Stimulated activated CD4-positive, alpha-beta T cell treated with anti-CD3 and anti-CD28 coated beads, Interleukin-1b, Interleukin-23, amount 100 ng/mL, for 24 hours (primary cell): ENCODE measurements around the gene FRMD4A.

ENCODE experiments used
- DNase-seq, 4 experiments: peaks; one replicate each; pipeline ENCODE4 v3.0.0-alpha.2; 2020; ENCODE audit warnings: low read depth in 4 of 4, low spot score in 1 of 4

Gene FRMD4A

GRCh38 chr10:14022954-14023672, 307.6 kb downstream of the FRMD4A start:
- no peak for DNase-seq

GRCh38 chr10:14022052-14022451, 308.7 kb downstream of the FRMD4A start:
- no peak for DNase-seq

- no peak for DNase-seq
Measured at GRCh38 chr10:14020037-14020664, 310.6 kb downstream of the FRMD4A start.

GRCh38 chr10:14017467-14017866, 313.3 kb downstream of the FRMD4A start:
- no peak for DNase-seq

- no peak for DNase-seq
Measured at GRCh38 chr10:14016931-14017333, 313.8 kb downstream of the FRMD4A start.

GRCh38 chr10:14016011-14016536, 314.6 kb downstream of the FRMD4A start:
- DNase-seq, result no peak

- no peak for DNase-seq
Measured at GRCh38 chr10:14014423-14014822, 316.3 kb downstream of the FRMD4A start.

GRCh38 chr10:14010769-14011574, 319.8 kb downstream of the FRMD4A start:
- no peak for DNase-seq

GRCh38 chr10:14010101-14010558, 320.6 kb downstream of the FRMD4A start:
- DNase-seq, result no peak

GRCh38 chr10:14009371-14010100, 321.2 kb downstream of the FRMD4A start:
- peak; percentile 21 to 62 (median 49) for DNase-seq

GRCh38 chr10:14008740-14009080, 322.0 kb downstream of the FRMD4A start:
- DNase-seq, result no peak

GRCh38 chr10:14004536-14004935, 326.2 kb downstream of the FRMD4A start:
- no peak for DNase-seq

- DNase-seq, result no peak
Measured at GRCh38 chr10:14003517-14004184, 327.1 kb downstream of the FRMD4A start.

GRCh38 chr10:14001298-14002040, 329.3 kb downstream of the FRMD4A start:
- DNase-seq, result no peak

GRCh38 chr10:13998163-13998835, 332.4 kb downstream of the FRMD4A start:
- DNase-seq, result no peak

- no peak for DNase-seq
Measured at GRCh38 chr10:13997650-13998049, 333.1 kb downstream of the FRMD4A start.

GRCh38 chr10:13994932-13995331, 335.8 kb downstream of the FRMD4A start:
- DNase-seq, result no peak

- no peak for DNase-seq
Measured at GRCh38 chr10:13993673-13994089, 337.0 kb downstream of the FRMD4A start.

- no peak for DNase-seq
Measured at GRCh38 chr10:13993169-13993568, 337.6 kb downstream of the FRMD4A start.
